HepG2 (cell line): ENCODE measurements around the gene ATP6V0A1. TPM values are rescaled to one million over a fixed set of nuclear protein-coding genes. Genes with fewer than 3 reads are reported as not detected.

Experiments used
- ADNP ChIP-seq: sonication (generic); formaldehyde crosslinking; IDR thresholded peaks from 2 replicates; pipeline ENCODE4 v1.4.0; 2020; ENCODE audit warnings: missing genetic modification reagents
- KDM4B ChIP-seq: sonication (generic); formaldehyde crosslinking; IDR thresholded peaks from 2 replicates; pipeline ENCODE4 v1.4.0; 2020; ENCODE audit warnings: missing genetic modification reagents
- KDM6A ChIP-seq: IDR thresholded peaks from 2 replicates; pipeline ENCODE4 v1.6.1; 2016; ENCODE audit warnings: low read depth
- ONECUT2 ChIP-seq: sonication (generic); formaldehyde crosslinking; IDR thresholded peaks from 2 replicates; pipeline ENCODE4 v1.4.0; 2020; ENCODE audit warnings: missing genetic modification reagents
- RXRB ChIP-seq: IDR thresholded peaks from 2 replicates; pipeline ENCODE4 v1.6.1; 2016; ENCODE audit warnings: borderline replicate concordance, missing genetic modification reagents, missing compliant biosample characterization
- SATB2 ChIP-seq: sonication (generic); formaldehyde crosslinking; IDR thresholded peaks from 2 replicates; pipeline ENCODE4 v1.5.0; 2020; ENCODE audit warnings: missing genetic modification reagents
- SMARCC2 ChIP-seq: fragments of 450-650 bp; IDR thresholded peaks from 2 replicates; pipeline ENCODE4 v1.6.1; 2017; ENCODE audit warnings: antibody characterized with exemption, mild to moderate bottlenecking
- TP53 ChIP-seq: sonication (generic); formaldehyde crosslinking; conservative IDR thresholded peaks from 2 replicates; pipeline ENCODE4 v1.4.0; 2020; ENCODE audit warnings: missing genetic modification reagents
- ZNF160 ChIP-seq: sonication (generic); formaldehyde crosslinking; IDR thresholded peaks from 2 replicates; pipeline ENCODE4 v1.8.0; 2022; ENCODE audit warnings: mild to moderate bottlenecking, inconsistent platforms, missing genetic modification reagents
- ZNF382 ChIP-seq: sonication (generic); formaldehyde crosslinking; IDR thresholded peaks from 2 replicates; pipeline ENCODE4 v1.5.0; 2020; ENCODE audit warnings: missing genetic modification reagents, mild to moderate bottlenecking, borderline replicate concordance
- ZNF549 ChIP-seq: sonication (generic); formaldehyde crosslinking; IDR thresholded peaks from 2 replicates; pipeline ENCODE4 v1.5.0; 2020; ENCODE audit warnings: missing genetic modification reagents
- ZNF564 ChIP-seq: sonication (generic); formaldehyde crosslinking; IDR thresholded peaks from 2 replicates; pipeline ENCODE4 v1.8.1; 2023; ENCODE audit warnings: mild to moderate bottlenecking, missing genetic modification reagents
- polyA plus RNA-seq, 8 experiments: library from polyadenylated mRNA; depleted of rRNA in 3 of 8; stranded (reverse) in 7 of 8; unstranded in 1 of 8; fragments of >200 nt; fragmentation: Illumina TruSeq in 4 of 8; extraction: Trizol in 4 of 8; gene quantifications; 2 replicates each; pipeline versions ENCODE4 v1.2.1 to v1.2.3, GENCODE V29; 2011 to 2016; ENCODE audit warnings: low read depth in 4 of 8, missing spikeins in 1 of 8, mixed read lengths in 1 of 8; ENCODE audit not compliant: insufficient read depth in 1 of 8
- total RNA-seq, 5 experiments: library from RNA; depleted of rRNA; stranded (reverse); fragments of >200 nt; fragmentation: Illumina TruSeq; extraction: Trizol; gene quantifications; 2 replicates each; pipeline ENCODE4 v1.2.3, GENCODE V29; 2016; ENCODE audit warnings: low read depth in 1 of 5
- TF ChIP-seq, protein P1 (sequence below): sonication (generic); formaldehyde crosslinking; IDR thresholded peaks from 2 replicates; pipeline ENCODE4 v1.4.0; 2020; ENCODE audit warnings: missing genetic modification reagents
- TF ChIP-seq, protein P2 (sequence below): sonication (generic); formaldehyde crosslinking; IDR thresholded peaks from 2 replicates; pipeline ENCODE4 v1.4.0; 2020; ENCODE audit warnings: missing genetic modification reagents, borderline replicate concordance
- TF ChIP-seq, protein P3 (sequence below): sonication (generic); formaldehyde crosslinking; IDR thresholded peaks from 2 replicates; pipeline ENCODE4 v1.5.0; 2020; ENCODE audit warnings: mild to moderate bottlenecking, missing genetic modification reagents
- TF ChIP-seq, protein P4 (sequence below): sonication (generic); formaldehyde crosslinking; IDR thresholded peaks from 2 replicates; pipeline ENCODE4 v1.4.0; 2020; ENCODE audit warnings: missing genetic modification reagents, borderline replicate concordance
- TF ChIP-seq, protein P5 (sequence below): sonication (generic); formaldehyde crosslinking; IDR thresholded peaks from 2 replicates; pipeline ENCODE4 v1.5.0; 2020; ENCODE audit warnings: missing genetic modification reagents

Gene ATP6V0A1
- total and polyA plus RNA-seq, 2 of the 13 experiments (the other 11 are each of a cell fraction or from before 2014, with no cell fraction given) = 27.9 to 54.1 TPM

DNA sequence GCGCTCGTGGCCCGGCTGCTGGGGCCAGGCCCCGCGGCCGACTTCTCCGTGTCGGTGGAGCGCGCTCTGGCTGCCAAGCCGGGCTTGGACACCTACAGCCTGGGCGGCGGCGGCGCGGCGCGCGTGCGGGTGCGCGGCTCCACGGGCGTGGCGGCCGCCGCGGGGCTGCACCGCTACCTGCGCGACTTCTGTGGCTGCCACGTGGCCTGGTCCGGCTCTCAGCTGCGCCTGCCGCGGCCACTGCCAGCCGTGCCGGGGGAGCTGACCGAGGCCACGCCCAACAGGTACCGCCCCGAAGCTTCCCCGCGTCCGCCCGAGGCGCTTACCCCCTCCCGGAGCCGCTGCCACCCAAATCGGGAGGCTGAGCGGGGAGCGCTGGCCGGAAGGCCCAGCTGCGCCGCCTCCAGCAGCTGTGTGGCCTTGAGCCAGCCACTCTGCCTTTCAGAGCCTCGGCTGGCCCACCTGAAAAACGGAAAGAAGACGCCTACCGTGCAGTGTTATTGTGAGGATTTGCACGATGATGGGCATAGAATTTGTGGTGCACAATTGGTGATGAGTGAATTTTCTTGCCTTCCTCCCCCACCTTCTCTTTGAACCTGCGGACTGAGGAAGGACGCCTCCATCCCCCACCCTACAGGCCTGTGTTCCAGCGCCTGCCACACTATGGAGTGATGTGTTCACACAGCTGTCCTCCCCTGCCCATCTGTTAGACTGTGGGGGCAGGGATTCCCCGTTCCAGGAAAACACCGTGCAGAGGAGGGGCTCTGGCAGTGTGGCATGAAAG is 77.9 kb downstream of the ATP6V0A1 start (continued):
- TF ChIP-seq, protein P1, sequence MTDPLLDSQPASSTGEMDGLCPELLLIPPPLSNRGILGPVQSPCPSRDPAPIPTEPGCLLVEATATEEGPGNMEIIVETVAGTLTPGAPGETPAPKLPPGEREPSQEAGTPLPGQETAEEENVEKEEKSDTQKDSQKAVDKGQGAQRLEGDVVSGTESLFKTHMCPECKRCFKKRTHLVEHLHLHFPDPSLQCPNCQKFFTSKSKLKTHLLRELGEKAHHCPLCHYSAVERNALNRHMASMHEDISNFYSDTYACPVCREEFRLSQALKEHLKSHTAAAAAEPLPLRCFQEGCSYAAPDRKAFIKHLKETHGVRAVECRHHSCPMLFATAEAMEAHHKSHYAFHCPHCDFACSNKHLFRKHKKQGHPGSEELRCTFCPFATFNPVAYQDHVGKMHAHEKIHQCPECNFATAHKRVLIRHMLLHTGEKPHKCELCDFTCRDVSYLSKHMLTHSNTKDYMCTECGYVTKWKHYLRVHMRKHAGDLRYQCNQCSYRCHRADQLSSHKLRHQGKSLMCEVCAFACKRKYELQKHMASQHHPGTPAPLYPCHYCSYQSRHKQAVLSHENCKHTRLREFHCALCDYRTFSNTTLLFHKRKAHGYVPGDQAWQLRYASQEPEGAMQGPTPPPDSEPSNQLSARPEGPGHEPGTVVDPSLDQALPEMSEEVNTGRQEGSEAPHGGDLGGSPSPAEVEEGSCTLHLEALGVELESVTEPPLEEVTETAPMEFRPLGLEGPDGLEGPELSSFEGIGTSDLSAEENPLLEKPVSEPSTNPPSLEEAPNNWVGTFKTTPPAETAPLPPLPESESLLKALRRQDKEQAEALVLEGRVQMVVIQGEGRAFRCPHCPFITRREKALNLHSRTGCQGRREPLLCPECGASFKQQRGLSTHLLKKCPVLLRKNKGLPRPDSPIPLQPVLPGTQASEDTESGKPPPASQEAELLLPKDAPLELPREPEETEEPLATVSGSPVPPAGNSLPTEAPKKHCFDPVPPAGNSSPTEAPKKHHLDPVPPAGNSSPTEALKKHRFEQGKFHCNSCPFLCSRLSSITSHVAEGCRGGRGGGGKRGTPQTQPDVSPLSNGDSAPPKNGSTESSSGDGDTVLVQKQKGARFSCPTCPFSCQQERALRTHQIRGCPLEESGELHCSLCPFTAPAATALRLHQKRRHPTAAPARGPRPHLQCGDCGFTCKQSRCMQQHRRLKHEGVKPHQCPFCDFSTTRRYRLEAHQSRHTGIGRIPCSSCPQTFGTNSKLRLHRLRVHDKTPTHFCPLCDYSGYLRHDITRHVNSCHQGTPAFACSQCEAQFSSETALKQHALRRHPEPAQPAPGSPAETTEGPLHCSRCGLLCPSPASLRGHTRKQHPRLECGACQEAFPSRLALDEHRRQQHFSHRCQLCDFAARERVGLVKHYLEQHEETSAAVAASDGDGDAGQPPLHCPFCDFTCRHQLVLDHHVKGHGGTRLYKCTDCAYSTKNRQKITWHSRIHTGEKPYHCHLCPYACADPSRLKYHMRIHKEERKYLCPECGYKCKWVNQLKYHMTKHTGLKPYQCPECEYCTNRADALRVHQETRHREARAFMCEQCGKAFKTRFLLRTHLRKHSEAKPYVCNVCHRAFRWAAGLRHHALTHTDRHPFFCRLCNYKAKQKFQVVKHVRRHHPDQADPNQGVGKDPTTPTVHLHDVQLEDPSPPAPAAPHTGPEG (CRISPR knock-in tag) = no peak
- no peak for TF ChIP-seq ZNF549 (CRISPR knock-in tag)
- no peak for TF ChIP-seq ADNP (CRISPR knock-in tag)
- TF ChIP-seq, protein P2, sequence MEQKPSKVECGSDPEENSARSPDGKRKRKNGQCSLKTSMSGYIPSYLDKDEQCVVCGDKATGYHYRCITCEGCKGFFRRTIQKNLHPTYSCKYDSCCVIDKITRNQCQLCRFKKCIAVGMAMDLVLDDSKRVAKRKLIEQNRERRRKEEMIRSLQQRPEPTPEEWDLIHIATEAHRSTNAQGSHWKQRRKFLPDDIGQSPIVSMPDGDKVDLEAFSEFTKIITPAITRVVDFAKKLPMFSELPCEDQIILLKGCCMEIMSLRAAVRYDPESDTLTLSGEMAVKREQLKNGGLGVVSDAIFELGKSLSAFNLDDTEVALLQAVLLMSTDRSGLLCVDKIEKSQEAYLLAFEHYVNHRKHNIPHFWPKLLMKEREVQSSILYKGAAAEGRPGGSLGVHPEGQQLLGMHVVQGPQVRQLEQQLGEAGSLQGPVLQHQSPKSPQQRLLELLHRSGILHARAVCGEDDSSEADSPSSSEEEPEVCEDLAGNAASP (CRISPR knock-in tag) = peak; percentile 72
- no peak for TF ChIP-seq ONECUT2 (CRISPR knock-in tag)
- TF ChIP-seq SATB2 (CRISPR knock-in tag) = no peak
- TF ChIP-seq, protein P3, sequence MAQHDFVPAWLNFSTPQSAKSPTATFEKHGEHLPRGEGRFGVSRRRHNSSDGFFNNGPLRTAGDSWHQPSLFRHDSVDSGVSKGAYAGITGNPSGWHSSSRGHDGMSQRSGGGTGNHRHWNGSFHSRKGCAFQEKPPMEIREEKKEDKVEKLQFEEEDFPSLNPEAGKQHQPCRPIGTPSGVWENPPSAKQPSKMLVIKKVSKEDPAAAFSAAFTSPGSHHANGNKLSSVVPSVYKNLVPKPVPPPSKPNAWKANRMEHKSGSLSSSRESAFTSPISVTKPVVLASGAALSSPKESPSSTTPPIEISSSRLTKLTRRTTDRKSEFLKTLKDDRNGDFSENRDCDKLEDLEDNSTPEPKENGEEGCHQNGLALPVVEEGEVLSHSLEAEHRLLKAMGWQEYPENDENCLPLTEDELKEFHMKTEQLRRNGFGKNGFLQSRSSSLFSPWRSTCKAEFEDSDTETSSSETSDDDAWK (CRISPR knock-in tag) = no peak
- TF ChIP-seq ZNF160 = peak; percentile 65
- TF ChIP-seq ZNF382 (CRISPR knock-in tag) = no peak
- no peak for TF ChIP-seq SMARCC2
- no peak for TF ChIP-seq TP53
- peak; percentile 75 for TF ChIP-seq ZNF564 (CRISPR knock-in tag)
- TF ChIP-seq, protein P4, sequence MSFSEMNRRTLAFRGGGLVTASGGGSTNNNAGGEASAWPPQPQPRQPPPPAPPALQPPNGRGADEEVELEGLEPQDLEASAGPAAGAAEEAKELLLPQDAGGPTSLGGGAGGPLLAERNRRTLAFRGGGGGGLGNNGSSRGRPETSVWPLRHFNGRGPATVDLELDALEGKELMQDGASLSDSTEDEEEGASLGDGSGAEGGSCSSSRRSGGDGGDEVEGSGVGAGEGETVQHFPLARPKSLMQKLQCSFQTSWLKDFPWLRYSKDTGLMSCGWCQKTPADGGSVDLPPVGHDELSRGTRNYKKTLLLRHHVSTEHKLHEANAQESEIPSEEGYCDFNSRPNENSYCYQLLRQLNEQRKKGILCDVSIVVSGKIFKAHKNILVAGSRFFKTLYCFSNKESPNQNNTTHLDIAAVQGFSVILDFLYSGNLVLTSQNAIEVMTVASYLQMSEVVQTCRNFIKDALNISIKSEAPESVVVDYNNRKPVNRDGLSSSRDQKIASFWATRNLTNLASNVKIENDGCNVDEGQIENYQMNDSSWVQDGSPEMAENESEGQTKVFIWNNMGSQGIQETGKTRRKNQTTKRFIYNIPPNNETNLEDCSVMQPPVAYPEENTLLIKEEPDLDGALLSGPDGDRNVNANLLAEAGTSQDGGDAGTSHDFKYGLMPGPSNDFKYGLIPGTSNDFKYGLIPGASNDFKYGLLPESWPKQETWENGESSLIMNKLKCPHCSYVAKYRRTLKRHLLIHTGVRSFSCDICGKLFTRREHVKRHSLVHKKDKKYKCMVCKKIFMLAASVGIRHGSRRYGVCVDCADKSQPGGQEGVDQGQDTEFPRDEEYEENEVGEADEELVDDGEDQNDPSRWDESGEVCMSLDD = no peak
- peak; percentile 93 for TF ChIP-seq KDM4B (CRISPR knock-in tag)
- TF ChIP-seq RXRB (CRISPR knock-in tag) = peak; percentile 78
- TF ChIP-seq, protein P5, sequence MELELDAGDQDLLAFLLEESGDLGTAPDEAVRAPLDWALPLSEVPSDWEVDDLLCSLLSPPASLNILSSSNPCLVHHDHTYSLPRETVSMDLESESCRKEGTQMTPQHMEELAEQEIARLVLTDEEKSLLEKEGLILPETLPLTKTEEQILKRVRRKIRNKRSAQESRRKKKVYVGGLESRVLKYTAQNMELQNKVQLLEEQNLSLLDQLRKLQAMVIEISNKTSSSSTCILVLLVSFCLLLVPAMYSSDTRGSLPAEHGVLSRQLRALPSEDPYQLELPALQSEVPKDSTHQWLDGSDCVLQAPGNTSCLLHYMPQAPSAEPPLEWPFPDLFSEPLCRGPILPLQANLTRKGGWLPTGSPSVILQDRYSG (CRISPR knock-in tag) = no peak; the same call in 1 of the 2 replicates
- TF ChIP-seq KDM6A = 0 out of 2 replicates have a peak, but pooled peaks have one; percentile 23
